MCF 10A (cell line): ENCODE results near the gene LRRC8A. TPM values are rescaled to one million over a fixed set of nuclear protein-coding genes. Genes with fewer than 3 reads are reported as not detected.
A peak's percentile ranks its signal among the peaks of the same experiment; 100 is the strongest.

Source experiments
- Bru-seq: library from RNA; stranded (reverse); fragments of 400-500 nt; gene quantifications from one replicate; lab custom pipeline; 2021; lab: Mats Ljungman, UMichigan
- BruChase-seq, 2 experiments: library from RNA; stranded (reverse); fragments of 400-500 nt; gene quantifications; one replicate each; lab custom pipeline; 2021; lab: Mats Ljungman, UMichigan
- BruUV-seq: library from RNA; stranded (reverse); fragments of 400-500 nt; replicated peaks from 2 replicates; lab custom pipeline; 2021; lab: Mats Ljungman, UMichigan
- CTCF ChIA-PET: fragments of 300-600 bp; sonication (Branson Sonifier 250); formaldehyde crosslinking; extraction: SDS; loops from one replicate; lab custom pipeline; 2021; ENCODE audit warnings: antibody characterized with exemption, inconsistent platforms; lab: Yijun Ruan, JAX
- POLR2A ChIA-PET: fragments of 300-600, 350-650 bp; sonication (Branson Sonifier 250); formaldehyde crosslinking; extraction: SDS; loops from one replicate; lab custom pipeline; 2020; ENCODE audit warnings: antibody characterized with exemption, inconsistent platforms; lab: Yijun Ruan, JAX
- DNase-seq: peaks from one replicate; pipeline ENCODE4 v3.0.0-alpha.2; 2018; ENCODE audit not compliant: unreplicated experiment
- H3K27ac Mint-ChIP-seq: one replicate; pipeline ENCODE4 v1.8.0; 2022; ENCODE audit warnings: mild to moderate bottlenecking, low read depth, mixed read lengths; ENCODE audit not compliant: unreplicated experiment
- H3K27me3 Mint-ChIP-seq: one replicate; pipeline ENCODE4 v1.8.0; 2022; ENCODE audit warnings: mixed read lengths; ENCODE audit not compliant: insufficient read depth, unreplicated experiment
- H3K36me3 Mint-ChIP-seq: one replicate; pipeline ENCODE4 v1.8.0; 2022; ENCODE audit warnings: mild to moderate bottlenecking, moderate library complexity, mixed read lengths; ENCODE audit not compliant: insufficient read depth, unreplicated experiment
- H3K4me1 Mint-ChIP-seq: one replicate; pipeline ENCODE4 v1.8.0; 2022; ENCODE audit warnings: mixed read lengths; ENCODE audit not compliant: insufficient read depth, unreplicated experiment
- H3K4me3 Mint-ChIP-seq: one replicate; pipeline ENCODE4 v1.8.0; 2022; ENCODE audit warnings: mild to moderate bottlenecking, moderate library complexity, mixed read lengths; ENCODE audit not compliant: unreplicated experiment
- H3K9me3 Mint-ChIP-seq: one replicate; pipeline ENCODE4 v1.8.0; 2022; ENCODE audit warnings: mixed read lengths; ENCODE audit not compliant: unreplicated experiment
- intact Hi-C: fragments of 100-400 bp; cut with micrococcal nuclease; formaldehyde crosslinking; loops from 2 replicates; pipeline ENCODE4 v1.14.1; 2022
- long read RNA-seq: library from polyadenylated mRNA; stranded (forward); transcript quantifications from one replicate; pipeline ENCODE4 v2.0.0, GENCODE V29; 2022
- total RNA-seq: library from RNA; stranded (reverse); gene quantifications from 2 replicates; pipeline ENCODE4 v1.2.3, GENCODE V29; 2022
- TF ChIP-seq, protein P1 (sequence below): fragments of 200-600 bp; IDR thresholded peaks from one replicate; pipeline ENCODE4 v1.8.0; 2022; ENCODE audit warnings: antibody characterized with exemption, mild to moderate bottlenecking; ENCODE audit not compliant: unreplicated experiment

LRRC8A gene
- total RNA-seq (30.9 and 31.6 TPM in 2 replicates), Bru-seq, nascent RNA (percentile 58 among the genes with signal in this experiment), BruChase-seq, experiment 1, labeled RNA remaining after a 6-hour chase (percentile 71 among the genes with signal in this experiment), BruChase-seq, experiment 2, labeled RNA remaining after a 2-hour chase (percentile 62 among the genes with signal in this experiment)
- long read RNA-seq, full-length matches to known transcripts: 121 of 168 reads
- long read RNA-seq, partial matches to known transcripts: 31 of 168 reads
- long read RNA-seq, other reads (novel, unspliced or antisense): 16 of 168 reads

GRCh38 chr9:128881884-128882676 is at the start of gene LRRC8A, which contains the start of gene KYAT1:
Gene LRRC8A (plus strand): TSS chr9:128882133. CDS start chr9:128907165, 25,032 bp downstream.
Gene KYAT1 (minus strand): TSS chr9:128881950. CDS start chr9:128845405, 36,545 bp downstream.
- intact Hi-C loops: no loop called here
- POLR2A ChIA-PET: interaction anchor here (0.6 to 3.3 kb wide), 23 partner anchors 9 to 784 kb away, joined by 3 to 48 read pairs (median 4); partner anchors contain the start of genes DOLK, NUP188, SH3GLB2 and SPOUT1
- TF ChIP-seq, protein P1, sequence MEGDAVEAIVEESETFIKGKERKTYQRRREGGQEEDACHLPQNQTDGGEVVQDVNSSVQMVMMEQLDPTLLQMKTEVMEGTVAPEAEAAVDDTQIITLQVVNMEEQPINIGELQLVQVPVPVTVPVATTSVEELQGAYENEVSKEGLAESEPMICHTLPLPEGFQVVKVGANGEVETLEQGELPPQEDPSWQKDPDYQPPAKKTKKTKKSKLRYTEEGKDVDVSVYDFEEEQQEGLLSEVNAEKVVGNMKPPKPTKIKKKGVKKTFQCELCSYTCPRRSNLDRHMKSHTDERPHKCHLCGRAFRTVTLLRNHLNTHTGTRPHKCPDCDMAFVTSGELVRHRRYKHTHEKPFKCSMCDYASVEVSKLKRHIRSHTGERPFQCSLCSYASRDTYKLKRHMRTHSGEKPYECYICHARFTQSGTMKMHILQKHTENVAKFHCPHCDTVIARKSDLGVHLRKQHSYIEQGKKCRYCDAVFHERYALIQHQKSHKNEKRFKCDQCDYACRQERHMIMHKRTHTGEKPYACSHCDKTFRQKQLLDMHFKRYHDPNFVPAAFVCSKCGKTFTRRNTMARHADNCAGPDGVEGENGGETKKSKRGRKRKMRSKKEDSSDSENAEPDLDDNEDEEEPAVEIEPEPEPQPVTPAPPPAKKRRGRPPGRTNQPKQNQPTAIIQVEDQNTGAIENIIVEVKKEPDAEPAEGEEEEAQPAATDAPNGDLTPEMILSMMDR: no peak
- H3K4me1 Mint-ChIP-seq: peaks cover 40% of the 10 kb centered on the region
- peak within 1 kb of the TSS; percentile 99 for H3K4me3 Mint-ChIP-seq
- peak; percentile 96 for DNase-seq
- TSS peak; percentile 28 for BruUV-seq
- H3K36me3 Mint-ChIP-seq: peaks cover 17% of the 10 kb centered on the region
- peak within 1 kb of the TSS; percentile 95 for H3K27ac Mint-ChIP-seq
- no peaks in the 10 kb centered on the region for H3K27me3 Mint-ChIP-seq
- CTCF ChIA-PET: interaction anchor here (0.5 to 6.7 kb wide), 6 partner anchors 8 to 52 kb away, joined by 3 to 59 read pairs (median 4); no protein-coding TSS in a partner anchor
- no peaks in the 10 kb centered on the region for H3K9me3 Mint-ChIP-seq

DNA sequence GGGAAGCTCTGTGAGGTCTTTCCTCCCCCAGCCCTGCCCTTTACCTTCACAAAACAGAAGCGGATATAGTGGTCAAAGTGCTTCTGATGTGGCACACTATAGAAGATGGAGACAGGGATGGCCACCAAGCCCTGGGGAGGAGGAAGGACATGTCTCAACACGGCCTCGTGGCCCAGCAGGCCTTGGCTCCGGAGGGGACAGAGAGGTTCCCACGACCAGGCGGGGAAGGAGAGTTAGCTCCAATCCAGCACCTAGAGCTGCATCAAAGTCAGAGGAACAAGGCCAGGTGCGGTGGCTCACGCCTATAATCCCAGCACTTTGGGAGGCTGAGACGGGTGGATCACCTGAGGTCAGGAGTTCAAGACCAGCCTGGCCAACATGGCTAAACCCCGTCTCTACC is 48.2 kb upstream of the LRRC8A start:
- CTCF ChIA-PET: interaction anchor here (0.6 kb wide), 1 partner anchor 292 kb away, joined by 3 read pairs; no protein-coding TSS in a partner anchor
- TF ChIP-seq, protein P1: no peak
- no peaks in the 10 kb centered on the region for H3K27me3 Mint-ChIP-seq
- no peak for DNase-seq
- H3K4me3 Mint-ChIP-seq: no peak overlapping the region
- peak overlapping the region; percentile 59 for H3K27ac Mint-ChIP-seq
- BruUV-seq: no TSS peak
- POLR2A ChIA-PET: no interaction called here
- H3K9me3 Mint-ChIP-seq: no peaks in the 10 kb centered on the region
- peaks cover 20% of the 10 kb centered on the region for H3K36me3 Mint-ChIP-seq
- peaks cover 5% of the 10 kb centered on the region for H3K4me1 Mint-ChIP-seq
- intact Hi-C loops: no loop called here

DNA sequence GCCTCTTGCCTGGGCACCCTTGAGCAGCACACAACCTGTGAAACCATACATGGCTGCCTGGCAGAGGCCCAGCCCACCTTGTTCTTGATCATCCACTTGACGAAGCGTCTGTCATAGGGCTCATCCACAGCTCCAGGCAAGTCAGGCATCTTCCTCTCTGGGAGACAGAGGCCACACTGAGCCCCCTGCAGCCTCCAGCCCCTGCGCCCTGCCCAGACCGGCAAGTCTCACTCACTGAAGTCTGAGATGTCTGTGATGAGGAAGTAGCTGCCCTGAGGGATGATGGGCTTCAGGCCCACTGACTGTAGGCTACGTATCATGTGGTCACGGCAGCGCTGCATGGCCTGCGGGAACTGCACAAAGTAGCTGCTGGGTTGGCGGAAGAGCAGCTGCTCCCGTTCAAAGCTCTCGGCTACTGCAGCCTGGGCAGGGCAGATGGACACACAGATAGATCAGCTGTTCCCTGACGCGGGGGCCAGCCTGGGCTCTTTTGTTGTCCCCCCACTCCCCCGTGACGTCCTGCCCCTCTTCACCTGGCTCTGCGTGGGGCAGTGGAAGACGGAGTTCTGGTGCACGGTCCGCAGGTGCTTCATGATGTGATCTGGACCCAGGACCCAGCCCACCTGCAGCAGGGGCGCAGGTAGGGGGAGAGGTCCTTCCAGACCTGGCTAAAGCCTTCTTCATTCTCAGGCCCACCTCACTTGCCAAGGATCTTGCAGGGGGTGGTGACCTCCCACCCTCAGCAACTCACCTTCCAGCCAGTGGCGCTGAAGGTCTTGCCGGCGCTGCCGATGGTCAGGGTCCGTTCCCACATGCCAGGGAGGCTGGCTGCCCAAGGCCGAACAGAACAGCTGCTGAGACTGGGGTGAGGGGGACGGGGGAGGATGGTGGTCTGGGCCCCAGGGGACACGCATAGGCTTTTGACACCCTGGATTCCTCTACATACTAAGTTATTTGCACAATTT is 46.4 kb upstream of the LRRC8A start:
- Mint-ChIP-seq H3K4me1 (no peaks in the 10 kb centered on the region), H3K27me3 (no peaks in the 10 kb centered on the region), H3K9me3 (no peaks in the 10 kb centered on the region), H3K4me3 (no peak overlapping the region), H3K27ac (no peak overlapping the region), H3K36me3 (peaks cover 26% of the 10 kb centered on the region)
- ChIA-PET CTCF (interaction anchor here (0.6 kb wide), 1 partner anchor 75 kb away, joined by 3 read pairs; no protein-coding TSS in a partner anchor), POLR2A (no interaction called here)
- TF ChIP-seq, protein P1: no peak
- BruUV-seq: no TSS peak
- no peak for DNase-seq
- intact Hi-C loops: no loop called here
